ENCODE results near the gene SREK1IP1. TPM values are rescaled to one million over a fixed set of nuclear protein-coding genes. Genes with fewer than 3 reads are reported as not detected.
A peak's percentile ranks its signal among the peaks of the same experiment; 100 is the strongest.

The SREK1IP1 gene
- total and polyA plus RNA-seq, 8 donors, result 2.3 to 43.2 (median 22.6) TPM

DNA sequence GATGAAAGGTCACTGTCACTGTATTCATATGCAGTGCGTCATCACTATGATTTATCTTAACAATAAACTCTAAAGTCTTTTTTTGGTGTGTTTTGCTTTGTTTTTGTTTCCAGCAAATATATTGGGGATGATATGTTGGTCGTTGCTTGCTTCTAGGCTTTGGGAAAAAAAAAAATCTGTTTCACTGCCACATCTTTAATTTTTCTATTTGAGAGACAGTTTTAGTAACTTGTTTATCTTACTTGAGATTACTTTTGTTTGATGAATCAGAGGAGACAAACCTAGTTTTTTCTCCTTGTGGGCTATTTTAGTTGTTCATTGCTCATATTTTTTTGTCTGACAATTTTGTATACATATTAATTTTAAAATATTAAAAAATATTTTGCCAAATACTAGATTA, 19.7 kb upstream of the SREK1IP1 start:
- Histone ChIP-seq H3K4me3 (no peak overlapping the region), H3K9me3 (no peaks in the 10 kb centered on the region), H3K4me1 (peaks cover 2 to 10% (median 3%) of the 10 kb centered on the region in 4 donors), H3K27ac (no peak overlapping the region), H3K27me3 (no peaks in the 10 kb centered on the region), H3K36me3 (peaks cover 10 to 20% (median 12%) of the 10 kb centered on the region in 4 donors)
- intact Hi-C loops (cut with DNase I; ENCODE audit: low total_unique reads), result loop anchor here (5.0 kb wide), 1 partner anchor 151 kb away; no protein-coding TSS in a partner anchor
- no peak for DNase-seq
- TF ChIP-seq POLR2AphosphoS5 (IDR thresholded peaks at IDR 0.05) (no peak), EP300 (IDR thresholded peaks at IDR 0.05) (no peak), POLR2A (IDR thresholded peaks at IDR 0.05) (no peak)
- TF ChIP-seq, protein P1, sequence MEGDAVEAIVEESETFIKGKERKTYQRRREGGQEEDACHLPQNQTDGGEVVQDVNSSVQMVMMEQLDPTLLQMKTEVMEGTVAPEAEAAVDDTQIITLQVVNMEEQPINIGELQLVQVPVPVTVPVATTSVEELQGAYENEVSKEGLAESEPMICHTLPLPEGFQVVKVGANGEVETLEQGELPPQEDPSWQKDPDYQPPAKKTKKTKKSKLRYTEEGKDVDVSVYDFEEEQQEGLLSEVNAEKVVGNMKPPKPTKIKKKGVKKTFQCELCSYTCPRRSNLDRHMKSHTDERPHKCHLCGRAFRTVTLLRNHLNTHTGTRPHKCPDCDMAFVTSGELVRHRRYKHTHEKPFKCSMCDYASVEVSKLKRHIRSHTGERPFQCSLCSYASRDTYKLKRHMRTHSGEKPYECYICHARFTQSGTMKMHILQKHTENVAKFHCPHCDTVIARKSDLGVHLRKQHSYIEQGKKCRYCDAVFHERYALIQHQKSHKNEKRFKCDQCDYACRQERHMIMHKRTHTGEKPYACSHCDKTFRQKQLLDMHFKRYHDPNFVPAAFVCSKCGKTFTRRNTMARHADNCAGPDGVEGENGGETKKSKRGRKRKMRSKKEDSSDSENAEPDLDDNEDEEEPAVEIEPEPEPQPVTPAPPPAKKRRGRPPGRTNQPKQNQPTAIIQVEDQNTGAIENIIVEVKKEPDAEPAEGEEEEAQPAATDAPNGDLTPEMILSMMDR (IDR thresholded peaks at IDR 0.05), result no peak
- 63 to 73% (median 68%) methylated on average over 2 of the region's 2 CpGs for WGBS, 5 donors

DNA sequence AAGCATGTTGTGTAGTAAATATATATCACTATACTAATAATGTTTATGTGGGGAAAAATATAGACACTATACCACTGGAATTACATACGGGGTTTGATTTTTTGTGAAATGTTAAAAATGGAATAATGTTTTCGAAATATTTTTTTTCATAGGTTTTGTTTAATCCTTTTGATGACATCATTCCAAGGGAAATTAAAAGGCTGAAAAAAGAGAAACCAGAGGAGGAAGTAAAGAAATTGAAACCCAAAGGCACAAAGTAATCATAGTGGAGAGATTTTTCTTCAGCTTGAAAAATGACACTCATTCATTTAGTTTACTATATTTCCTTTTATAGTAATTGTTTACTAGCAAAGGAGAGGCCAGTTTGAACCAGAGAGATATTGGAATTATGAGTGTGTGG, 17.9 kb upstream of the SREK1IP1 start:
- WGBS, 5 donors, result 91 to 96% (median 92%) methylated on average over 2 of the region's 2 CpGs
- TF ChIP-seq EP300 (IDR thresholded peaks at IDR 0.05), result no peak
- TF ChIP-seq POLR2A (IDR thresholded peaks at IDR 0.05), result no peak
- TF ChIP-seq, protein P1 (IDR thresholded peaks at IDR 0.05), result no peak
- no peak for TF ChIP-seq POLR2AphosphoS5 (IDR thresholded peaks at IDR 0.05)
- intact Hi-C loops (cut with DNase I; ENCODE audit: low total_unique reads), result loop anchor here (5.0 kb wide), 1 partner anchor 149 kb away; no protein-coding TSS in a partner anchor
- Histone ChIP-seq H3K4me1 (peaks cover 0 to 3% (median 0%) of the 10 kb centered on the region in 4 donors), H3K27ac (no peak overlapping the region), H3K27me3 (no peaks in the 10 kb centered on the region), H3K4me3 (no peak overlapping the region), H3K36me3 (peaks cover 10 to 26% (median 15%) of the 10 kb centered on the region in 4 donors), H3K9me3 (no peaks in the 10 kb centered on the region)
- DNase-seq, result no peak

GRCh38 chr5:64784451-64785025, 16.0 kb upstream of the SREK1IP1 start:
- intact Hi-C loops (cut with DNase I; ENCODE audit: low total_unique reads), result loop anchor here (5.0 kb wide), 1 partner anchor 147 kb away; no protein-coding TSS in a partner anchor
- Histone ChIP-seq H3K4me1 (peaks cover 0 to 3% (median 0%) of the 10 kb centered on the region in 4 donors), H3K36me3 (peaks cover 10 to 29% (median 15%) of the 10 kb centered on the region in 4 donors), H3K27me3 (no peaks in the 10 kb centered on the region), H3K9me3 (no peaks in the 10 kb centered on the region), H3K27ac (no peak overlapping the region), H3K4me3 (no peak overlapping the region)
- no peak for TF ChIP-seq POLR2A (IDR thresholded peaks at IDR 0.05)
- no peak for TF ChIP-seq EP300 (IDR thresholded peaks at IDR 0.05)
- TF ChIP-seq, protein P1 (IDR thresholded peaks at IDR 0.05), result peak in 5 of 7 experiments; percentile 42 to 85 (median 72)
- TF ChIP-seq POLR2AphosphoS5 (IDR thresholded peaks at IDR 0.05), result no peak
- WGBS, 5 donors, result 0 to 3% (median 1%) methylated on average over 3 of the region's 3 CpGs
- DNase-seq, result peak; percentile 78 to 94

- H3K9me3 ChIP-seq, result no peaks in the 10 kb centered on the region
- no peaks in the 10 kb centered on the region for H3K27me3 ChIP-seq
- WGBS, 5 donors, result 68 to 94% (median 83%) methylated on average over 1 of the region's 1 CpG
- peaks cover 0 to 28% (median 16%) of the 10 kb centered on the region in 4 donors for H3K36me3 ChIP-seq
- H3K4me3 ChIP-seq, result no peak overlapping the region
- H3K4me1 ChIP-seq, result peaks cover 4 to 18% (median 6%) of the 10 kb centered on the region in 4 donors
- no peak for DNase-seq
- intact Hi-C loops (cut with DNase I; ENCODE audit: low total_unique reads), result no loop called here
- H3K27ac ChIP-seq, result no peak overlapping the region
- no peak for TF ChIP-seq EP300 (IDR thresholded peaks at IDR 0.05)
- TF ChIP-seq, protein P1 (IDR thresholded peaks at IDR 0.05), result no peak
- no peak for TF ChIP-seq POLR2A (IDR thresholded peaks at IDR 0.05)
- TF ChIP-seq POLR2AphosphoS5 (IDR thresholded peaks at IDR 0.05), result no peak
Measured at GRCh38 chr5:64775291-64775690, 6.8 kb upstream of the SREK1IP1 start.

Data from stomach (tissue), 9 donors.